ENCODE measurements around the gene SLC46A3.
"Not testable (repeated sequence)": the region's sequence is repeated elsewhere in the genome, so short reads cannot be mapped to it uniquely, and the experiment has no call there.

Gene SLC46A3

GRCh38 chr13:28729541-28729940 lies 10.8 kb upstream of the SLC46A3 start:
- no peak for DNase-seq

GRCh38 chr13:28728642-28729041 lies 9.9 kb upstream of the SLC46A3 start:
- no peak for DNase-seq

- DNase-seq: no peak
These were observed 6.4 kb upstream of the SLC46A3 start for GRCh38 chr13:28725046-28725610.

- DNase-seq: no peak
These were observed 5.0 kb upstream of the SLC46A3 start for GRCh38 chr13:28723806-28724205.

GRCh38 chr13:28719227-28720055 lies 671 bp upstream of the SLC46A3 start:
- DNase-seq: no peak

- no peak for DNase-seq
These were observed 601 bp downstream of the SLC46A3 start for GRCh38 chr13:28718196-28718542.

GRCh38 chr13:28717170-28717569 lies 1.6 kb downstream of the SLC46A3 start:
- DNase-seq: no peak

- DNase-seq: no peak
These were observed 2.3 kb downstream of the SLC46A3 start for GRCh38 chr13:28716511-28716910.

GRCh38 chr13:28714651-28715050 lies 4.1 kb downstream of the SLC46A3 start:
- DNase-seq: no peak

GRCh38 chr13:28710161-28710560 lies 8.6 kb downstream of the SLC46A3 start:
- no peak for DNase-seq

- DNase-seq: no peak
These were observed 10.9 kb downstream of the SLC46A3 start for GRCh38 chr13:28707629-28708427.

GRCh38 chr13:28705461-28706083 lies 13.2 kb downstream of the SLC46A3 start:
- DNase-seq: no peak

- DNase-seq: no peak
These were observed 13.9 kb downstream of the SLC46A3 start for GRCh38 chr13:28704919-28705318.

- DNase-seq: no peak
These were observed 14.5 kb downstream of the SLC46A3 start for GRCh38 chr13:28704282-28704681.

- no peak for DNase-seq
These were observed 19.5 kb downstream of the SLC46A3 start for GRCh38 chr13:28699246-28699645.

- DNase-seq: no peak
These were observed 21.3 kb downstream of the SLC46A3 start for GRCh38 chr13:28697441-28697840.

GRCh38 chr13:28693605-28694491 lies 24.9 kb downstream of the SLC46A3 start:
- not testable (repeated sequence) for DNase-seq

GRCh38 chr13:28685892-28686291 lies 32.9 kb downstream of the SLC46A3 start:
- DNase-seq: no peak

GRCh38 chr13:28685114-28685513 lies 33.7 kb downstream of the SLC46A3 start:
- DNase-seq: no peak

- DNase-seq: no peak
These were observed 34.5 kb downstream of the SLC46A3 start for GRCh38 chr13:28684257-28684656.

GRCh38 chr13:28683169-28683568 lies 35.6 kb downstream of the SLC46A3 start:
- DNase-seq: not testable (repeated sequence)

- DNase-seq: no peak
These were observed 38.2 kb downstream of the SLC46A3 start for GRCh38 chr13:28680541-28680940.
